Measurements from ENCODE around the gene SPRR1B.
"Not testable (repeated sequence)": the region's sequence is repeated elsewhere in the genome, so short reads cannot be mapped to it uniquely, and the experiment has no call there.

SPRR1B gene

DNA sequence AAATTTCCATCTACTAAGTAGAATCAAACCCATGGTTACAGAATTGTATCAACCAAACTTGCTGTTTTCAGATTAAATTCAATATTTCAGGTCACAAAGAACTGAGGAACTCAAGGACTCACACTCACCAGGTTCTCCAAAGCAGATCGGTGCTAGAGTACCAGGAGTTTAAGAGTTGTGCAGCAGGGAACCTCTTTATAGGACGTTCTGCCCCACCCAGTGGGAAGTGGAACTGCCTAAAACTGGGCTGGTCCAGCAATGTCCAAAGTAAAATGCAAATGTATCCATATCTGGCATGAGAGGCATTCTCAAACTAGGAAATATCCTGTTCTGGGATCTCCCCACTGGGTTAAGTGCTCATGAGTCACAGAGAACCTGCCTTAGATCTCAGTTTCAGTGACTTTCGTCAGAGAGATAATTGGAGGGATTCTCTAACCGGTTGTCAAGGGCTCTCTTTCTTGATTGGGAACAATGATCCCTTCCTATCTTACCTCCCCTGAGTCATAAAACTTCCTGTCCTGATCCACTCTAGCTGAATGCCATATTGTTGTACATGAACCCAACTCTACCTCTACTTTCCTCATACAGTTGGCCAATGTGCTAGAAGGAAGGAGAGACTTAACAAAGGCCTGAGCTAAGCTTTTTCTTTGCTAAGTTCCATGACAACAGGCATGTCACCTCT is 10.1 kb downstream of the SPRR1B start, which contains the start of gene SPRR2D:
Gene SPRR2D, minus strand, starts transcription at position 171 of the 682 bp plus-strand sequence. CDS start 774 bp downstream, outside the sequence.
- H3K4me1 ChIP-seq (ENCODE audit: control insufficient read depth, insufficient read depth, low read length) = no peaks in the 10 kb centered on the region
- H3K36me3 ChIP-seq (ENCODE audit: control insufficient read depth, insufficient read depth, low read length, severe bottlenecking) = no peaks in the 10 kb centered on the region
- H3K27me3 ChIP-seq (replicated peaks; ENCODE audit: control insufficient read depth, insufficient read depth, low read length) = peaks cover 6% of the 10 kb centered on the region
- DNase-seq (ENCODE audit: low read depth) = no peak
- H3K9me3 ChIP-seq (ENCODE audit: control insufficient read depth, low read length) = no peaks in the 10 kb centered on the region
- H3K9ac ChIP-seq (ENCODE audit: low read length) = no peak within 1 kb of the TSS
- no peak within 1 kb of the TSS for H3K4me3 ChIP-seq (ENCODE audit: low read length)

DNA sequence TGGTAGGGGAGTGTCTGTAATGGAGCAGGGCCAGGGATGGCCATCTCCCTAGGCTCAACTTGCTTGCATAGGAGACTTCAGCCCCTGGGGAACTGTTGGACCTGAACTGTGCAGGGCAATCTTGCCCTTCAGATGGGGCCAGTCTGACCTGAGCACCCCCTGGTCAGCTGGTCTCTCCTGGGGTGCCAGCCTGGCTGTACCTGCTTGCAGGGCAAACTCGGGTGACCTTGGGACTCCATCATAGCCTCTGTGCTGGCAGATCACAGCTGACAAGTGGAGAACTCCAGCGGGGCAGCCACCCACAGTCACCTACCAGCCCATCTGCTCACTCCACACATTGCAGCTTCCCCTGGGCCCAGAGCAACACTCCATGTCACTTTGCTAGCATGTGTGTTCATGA is 18.2 kb downstream of the SPRR1B start:
- no peaks in the 10 kb centered on the region for H3K4me1 ChIP-seq (ENCODE audit: control insufficient read depth, insufficient read depth, low read length)
- H3K4me3 ChIP-seq (ENCODE audit: low read length) = no peak overlapping the region
- H3K36me3 ChIP-seq (ENCODE audit: control insufficient read depth, insufficient read depth, low read length, severe bottlenecking) = no peaks in the 10 kb centered on the region
- peaks cover 3% of the 10 kb centered on the region for H3K27me3 ChIP-seq (replicated peaks; ENCODE audit: control insufficient read depth, insufficient read depth, low read length)
- no peak overlapping the region for H3K9ac ChIP-seq (ENCODE audit: low read length)
- DNase-seq (ENCODE audit: low read depth) = no peak
- peaks cover 23% of the 10 kb centered on the region for H3K9me3 ChIP-seq (ENCODE audit: control insufficient read depth, low read length)

DNA sequence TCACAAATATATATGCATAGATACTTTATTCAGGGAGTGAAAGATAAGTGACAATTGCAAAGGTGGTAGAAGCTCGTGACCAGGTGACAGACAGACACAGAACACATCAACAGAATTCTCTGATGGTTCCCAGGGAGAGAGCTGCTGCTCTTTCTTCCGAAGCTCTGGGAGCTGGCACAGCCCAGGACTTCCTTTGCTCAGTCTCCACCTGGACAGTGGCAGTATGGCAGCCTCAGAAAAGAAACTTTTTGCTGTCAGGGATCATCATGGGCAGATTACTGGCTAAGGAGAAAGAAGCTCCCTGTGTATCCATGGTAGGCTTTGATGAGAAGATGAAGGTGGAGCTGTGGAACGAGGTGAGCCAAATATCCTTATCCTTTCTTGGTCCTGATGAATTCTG is 25.1 kb downstream of the SPRR1B start:
- not testable (repeated sequence) for H3K27me3 ChIP-seq (replicated peaks; ENCODE audit: control insufficient read depth, insufficient read depth, low read length); H3K36me3 ChIP-seq (ENCODE audit: control insufficient read depth, insufficient read depth, low read length, severe bottlenecking)

DNA sequence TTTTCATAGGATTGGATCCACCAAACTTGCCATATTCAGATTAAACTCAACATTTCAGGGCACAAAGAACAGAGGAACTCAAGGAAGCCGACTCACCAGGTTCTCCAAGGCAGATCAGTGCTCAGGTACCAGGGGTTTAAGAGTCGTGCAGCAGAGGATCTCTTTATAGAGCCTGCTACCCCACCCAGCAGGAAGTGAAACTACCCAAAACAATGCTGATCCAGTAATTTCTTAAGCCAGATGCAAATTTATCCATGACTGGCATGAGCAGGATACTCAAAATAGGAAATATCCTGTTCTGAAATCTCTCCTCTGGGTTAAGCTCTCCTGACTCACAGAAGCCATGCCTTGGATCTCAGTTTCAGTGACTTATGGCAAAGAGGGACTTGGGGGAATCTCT is 26.4 kb downstream of the SPRR1B start, which contains the start of gene SPRR2A:
Gene SPRR2A, minus strand, starts transcription at position 138 of the 400 bp plus-strand sequence. CDS start 777 bp downstream, outside the sequence.
- H3K27me3 ChIP-seq (replicated peaks; ENCODE audit: control insufficient read depth, insufficient read depth, low read length) = peaks cover 4% of the 10 kb centered on the region
- no peak within 1 kb of the TSS for H3K4me3 ChIP-seq (ENCODE audit: low read length)
- H3K9ac ChIP-seq (ENCODE audit: low read length) = no peak within 1 kb of the TSS
- DNase-seq (ENCODE audit: low read depth) = no peak
- peaks cover 8% of the 10 kb centered on the region for H3K9me3 ChIP-seq (ENCODE audit: control insufficient read depth, low read length)
- no peaks in the 10 kb centered on the region for H3K4me1 ChIP-seq (ENCODE audit: control insufficient read depth, insufficient read depth, low read length)
- H3K36me3 ChIP-seq (ENCODE audit: control insufficient read depth, insufficient read depth, low read length, severe bottlenecking) = no peaks in the 10 kb centered on the region

More for the DNA sequence above, 25.1 kb downstream of the SPRR1B start:
- not testable (repeated sequence) for H3K9ac ChIP-seq (ENCODE audit: low read length); H3K4me3 ChIP-seq (ENCODE audit: low read length); H3K4me1 ChIP-seq (ENCODE audit: control insufficient read depth, insufficient read depth, low read length); DNase-seq (ENCODE audit: low read depth)
- H3K9me3 ChIP-seq (ENCODE audit: control insufficient read depth, low read length) = peaks cover 18% of the 10 kb centered on the region

DNA sequence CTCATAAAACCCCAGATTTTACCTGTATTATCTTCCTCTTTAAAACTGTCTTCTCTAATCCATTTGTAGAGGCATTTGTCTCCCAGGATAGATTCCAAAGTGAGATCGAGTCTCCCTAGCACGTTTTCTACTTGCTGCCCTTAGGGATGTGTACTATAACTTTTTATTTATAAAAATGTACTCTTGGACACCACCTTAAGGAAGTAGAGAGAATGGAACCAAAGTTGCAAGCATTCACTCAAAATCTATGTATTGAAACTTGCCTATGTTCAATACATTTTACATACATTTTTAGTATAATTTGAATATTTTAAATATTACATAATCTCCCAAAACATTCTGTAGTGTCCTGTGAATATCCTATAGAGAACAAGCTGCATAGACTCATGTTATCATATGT is 27.2 kb downstream of the SPRR1B start:
- no peak for DNase-seq (ENCODE audit: low read depth)
- Histone ChIP-seq H3K27me3 (replicated peaks; ENCODE audit: control insufficient read depth, insufficient read depth, low read length) (peaks cover 4% of the 10 kb centered on the region), H3K9ac (ENCODE audit: low read length) (no peak overlapping the region), H3K4me3 (ENCODE audit: low read length) (no peak overlapping the region), H3K4me1 (ENCODE audit: control insufficient read depth, insufficient read depth, low read length) (no peaks in the 10 kb centered on the region), H3K36me3 (ENCODE audit: control insufficient read depth, insufficient read depth, low read length, severe bottlenecking) (no peaks in the 10 kb centered on the region), H3K9me3 (ENCODE audit: control insufficient read depth, low read length) (peaks cover 2% of the 10 kb centered on the region)

DNA sequence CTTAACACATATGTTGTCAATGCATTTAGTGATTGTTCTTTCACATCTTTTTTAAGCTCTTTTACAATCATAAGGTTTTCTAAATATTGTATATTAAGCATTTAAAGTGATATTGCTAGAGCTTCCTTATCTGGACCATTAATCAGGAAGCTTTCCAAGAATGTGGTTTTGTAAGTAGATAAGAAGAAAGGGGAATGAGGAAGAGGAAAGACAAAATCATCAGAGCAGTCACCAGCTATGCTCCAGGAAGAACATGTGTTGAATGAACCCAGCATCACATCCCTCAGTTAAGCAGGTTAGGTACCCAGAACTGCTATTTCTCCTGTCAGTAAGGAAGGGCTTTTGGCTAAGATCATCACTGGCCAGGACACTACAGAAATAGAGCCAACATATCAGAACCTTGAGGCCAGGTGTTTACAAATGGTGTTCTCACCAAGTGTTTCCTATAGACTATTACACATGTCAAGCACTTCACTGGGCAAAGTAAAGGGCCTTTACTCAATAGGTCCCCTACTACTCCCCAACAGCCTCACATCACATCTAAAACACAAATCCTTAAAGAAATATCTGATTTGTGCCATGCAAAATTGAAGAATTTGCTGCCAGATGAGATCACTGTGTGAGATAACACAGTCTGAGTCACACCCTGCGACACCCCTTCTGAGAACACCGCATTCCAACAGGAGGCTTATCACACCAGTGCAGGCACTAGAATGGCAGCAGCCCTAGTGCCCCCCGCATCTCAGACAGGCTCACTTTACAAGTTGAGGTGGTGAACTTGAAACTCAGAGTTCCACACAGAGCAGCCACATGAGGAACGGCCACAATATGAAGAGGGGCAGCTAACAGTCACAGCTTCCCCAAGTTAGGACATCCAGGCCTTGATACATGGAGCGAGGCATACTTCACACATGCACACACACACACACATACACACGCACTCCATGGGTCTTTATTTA is 28.1 kb downstream of the SPRR1B start:
- no peak for DNase-seq (ENCODE audit: low read depth)
- no peaks in the 10 kb centered on the region for H3K4me1 ChIP-seq (ENCODE audit: control insufficient read depth, insufficient read depth, low read length)
- no peaks in the 10 kb centered on the region for H3K36me3 ChIP-seq (ENCODE audit: control insufficient read depth, insufficient read depth, low read length, severe bottlenecking)
- H3K9me3 ChIP-seq (ENCODE audit: control insufficient read depth, low read length) = peaks cover 4% of the 10 kb centered on the region
- H3K27me3 ChIP-seq (replicated peaks; ENCODE audit: control insufficient read depth, insufficient read depth, low read length) = peaks cover 4% of the 10 kb centered on the region
- no peak overlapping the region for H3K9ac ChIP-seq (ENCODE audit: low read length)
- H3K4me3 ChIP-seq (ENCODE audit: low read length) = no peak overlapping the region

DNA sequence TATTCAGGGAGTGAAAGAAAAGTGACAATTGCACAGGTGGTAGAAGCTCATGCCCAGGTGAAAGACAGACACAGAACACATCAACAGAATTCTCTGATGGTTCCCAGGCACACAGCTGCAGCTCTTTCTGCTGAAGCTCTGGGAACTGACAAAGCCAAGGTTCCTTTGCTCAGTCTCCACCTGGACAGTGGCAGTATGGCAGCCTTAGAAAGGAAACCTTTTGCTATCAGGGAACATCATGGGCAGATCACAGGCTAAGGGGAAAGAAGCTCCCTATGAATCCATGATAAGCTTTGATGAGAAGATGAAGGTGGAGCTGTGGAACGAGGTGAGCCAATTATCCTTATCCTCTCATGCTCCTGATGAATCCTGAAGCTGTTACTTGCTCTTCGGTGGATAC is 39.2 kb downstream of the SPRR1B start:
- no peak for DNase-seq (ENCODE audit: low read depth)

DNA sequence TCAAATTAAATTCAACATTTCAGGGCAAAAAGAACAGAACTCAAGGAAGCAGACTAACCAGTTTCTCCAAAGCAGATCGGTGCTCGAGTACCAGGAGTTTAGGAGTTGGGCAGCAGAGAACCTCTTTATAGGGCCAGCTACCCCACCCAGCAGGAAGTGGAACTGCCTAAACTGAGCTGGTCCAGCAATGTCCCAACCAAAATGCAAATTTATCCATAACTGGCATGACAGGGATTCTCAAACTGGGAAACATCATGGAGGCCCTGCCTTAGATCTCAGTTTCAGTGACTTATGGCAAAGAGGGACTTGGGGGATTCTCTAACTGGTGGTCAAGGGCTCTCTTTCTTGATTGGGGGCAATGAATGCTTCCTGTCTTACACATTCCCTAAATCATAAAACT is 40.5 kb downstream of the SPRR1B start, which contains the start of gene SPRR2B:
Gene SPRR2B, minus strand, starts transcription at position 101 of the 400 bp plus-strand sequence. CDS start 772 bp downstream, outside the sequence.
- no peaks in the 10 kb centered on the region for H3K36me3 ChIP-seq (ENCODE audit: control insufficient read depth, insufficient read depth, low read length, severe bottlenecking)
- no peak for DNase-seq (ENCODE audit: low read depth)
- no peaks in the 10 kb centered on the region for H3K4me1 ChIP-seq (ENCODE audit: control insufficient read depth, insufficient read depth, low read length)
- H3K9me3 ChIP-seq (ENCODE audit: control insufficient read depth, low read length) = no peaks in the 10 kb centered on the region
- H3K27me3 ChIP-seq (replicated peaks; ENCODE audit: control insufficient read depth, insufficient read depth, low read length) = peaks cover 2% of the 10 kb centered on the region
- no peak within 1 kb of the TSS for H3K4me3 ChIP-seq (ENCODE audit: low read length)
- no peak within 1 kb of the TSS for H3K9ac ChIP-seq (ENCODE audit: low read length)

More for the DNA sequence above, 39.2 kb downstream of the SPRR1B start:
- Histone ChIP-seq H3K9me3 (ENCODE audit: control insufficient read depth, low read length) (no peaks in the 10 kb centered on the region), H3K4me1 (ENCODE audit: control insufficient read depth, insufficient read depth, low read length) (no peaks in the 10 kb centered on the region), H3K9ac (ENCODE audit: low read length) (no peak overlapping the region), H3K36me3 (ENCODE audit: control insufficient read depth, insufficient read depth, low read length, severe bottlenecking) (no peaks in the 10 kb centered on the region), H3K27me3 (replicated peaks; ENCODE audit: control insufficient read depth, insufficient read depth, low read length) (peaks cover 2% of the 10 kb centered on the region), H3K4me3 (ENCODE audit: low read length) (no peak overlapping the region)

DNA sequence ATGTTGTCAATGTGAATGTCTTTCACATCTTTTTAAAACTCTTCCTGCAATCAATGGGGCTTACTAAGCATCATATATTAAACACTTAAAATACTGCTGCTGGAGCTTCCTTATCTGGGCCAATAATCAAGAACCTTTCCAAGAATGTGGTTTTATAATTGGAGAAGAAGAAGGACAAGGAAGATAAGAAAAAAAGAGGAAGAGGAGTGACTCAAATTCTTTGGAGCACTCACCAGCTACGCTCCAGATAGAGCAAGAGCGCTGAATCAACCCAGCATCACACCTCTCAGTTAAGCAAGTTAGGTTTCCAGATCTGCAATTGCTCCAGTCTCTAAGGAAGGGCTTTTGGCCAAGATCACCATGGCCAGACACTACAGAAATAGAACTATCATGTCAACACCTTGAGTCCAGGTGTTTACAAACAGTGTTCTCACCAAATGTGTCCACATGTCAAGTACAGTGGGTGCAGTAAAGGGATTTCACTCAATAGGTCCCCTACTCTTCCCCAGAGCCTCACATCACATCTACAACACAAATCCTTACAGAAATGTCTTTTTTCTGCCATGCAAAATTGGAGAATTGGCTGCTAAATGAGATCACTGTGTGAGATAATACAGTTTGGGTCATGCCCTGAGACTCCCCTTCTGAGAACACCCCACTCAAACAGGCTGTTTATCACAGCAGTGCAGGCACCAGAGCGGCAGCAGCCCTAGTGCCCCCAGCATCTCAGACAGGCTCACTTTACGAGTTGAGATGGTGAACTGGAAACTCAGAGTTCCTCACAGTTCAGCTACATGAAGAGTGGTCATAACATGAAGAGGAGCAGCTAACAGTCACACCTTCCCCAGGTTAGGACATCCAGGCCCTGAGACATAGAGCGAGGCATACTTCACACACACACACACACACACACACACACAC is 42.1 kb downstream of the SPRR1B start:
- H3K27me3 ChIP-seq (replicated peaks; ENCODE audit: control insufficient read depth, insufficient read depth, low read length) = peaks cover 2% of the 10 kb centered on the region
- no peak overlapping the region for H3K4me3 ChIP-seq (ENCODE audit: low read length)
- no peak for DNase-seq (ENCODE audit: low read depth)
- no peaks in the 10 kb centered on the region for H3K4me1 ChIP-seq (ENCODE audit: control insufficient read depth, insufficient read depth, low read length)
- no peaks in the 10 kb centered on the region for H3K36me3 ChIP-seq (ENCODE audit: control insufficient read depth, insufficient read depth, low read length, severe bottlenecking)
- no peaks in the 10 kb centered on the region for H3K9me3 ChIP-seq (ENCODE audit: control insufficient read depth, low read length)
- no peak overlapping the region for H3K9ac ChIP-seq (ENCODE audit: low read length)

DNA sequence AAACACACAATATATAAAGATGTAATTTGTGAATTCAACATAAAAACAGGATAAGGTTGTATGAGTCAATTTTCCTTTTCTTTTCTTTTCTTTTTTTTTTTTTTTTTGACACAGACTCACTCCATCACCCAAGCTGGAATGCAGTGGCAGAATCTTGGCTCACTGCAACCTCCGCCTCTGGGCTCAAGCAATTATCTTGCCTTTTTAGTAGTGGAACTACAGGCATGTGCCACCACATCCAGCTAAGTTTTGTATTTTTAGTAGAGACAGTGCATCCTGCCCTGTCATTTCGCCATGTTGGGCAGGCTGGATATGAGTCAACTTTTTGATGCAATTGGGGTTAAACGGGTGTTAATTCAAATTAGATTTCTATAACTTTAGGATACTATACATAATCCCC is 50.7 kb downstream of the SPRR1B start:
- no peak overlapping the region for H3K9ac ChIP-seq (ENCODE audit: low read length)
- H3K4me1 ChIP-seq (ENCODE audit: control insufficient read depth, insufficient read depth, low read length) = no peaks in the 10 kb centered on the region
- H3K9me3 ChIP-seq (ENCODE audit: control insufficient read depth, low read length) = peaks cover 13% of the 10 kb centered on the region
- no peaks in the 10 kb centered on the region for H3K36me3 ChIP-seq (ENCODE audit: control insufficient read depth, insufficient read depth, low read length, severe bottlenecking)
- H3K27me3 ChIP-seq (replicated peaks; ENCODE audit: control insufficient read depth, insufficient read depth, low read length) = no peaks in the 10 kb centered on the region
- no peak for DNase-seq (ENCODE audit: low read depth)
- H3K4me3 ChIP-seq (ENCODE audit: low read length) = no peak overlapping the region

All from adipocyte (in vitro differentiated cells).